PC-3 (cell line): Measurements from ENCODE around the gene RPS6KA2. TPM values are rescaled to one million over a fixed set of nuclear protein-coding genes. Genes with fewer than 3 reads are reported as not detected.

ENCODE experiments used
- ATAC-seq: fragments of 200-7000 bp; cut with Tn5 transposase; 2 replicates; pipeline ENCODE4 v1.9.1; 2020; ENCODE audit warnings: mild to moderate bottlenecking, moderate library complexity
- BruUV-seq: library from RNA; stranded (reverse); fragments of 400-500 nt; replicated peaks from 2 replicates; lab custom pipeline; 2021; lab: Mats Ljungman, UMichigan
- CTCF ChIA-PET: fragments of 300-600 bp; sonication (Branson Sonifier 250); formaldehyde crosslinking; loops from one replicate; lab custom pipeline; 2022; ENCODE audit warnings: antibody characterized with exemption; lab: Charles Lee
- POLR2A ChIA-PET: fragments of 300-600 bp; sonication (Branson Sonifier 250); formaldehyde crosslinking; loops from one replicate; lab custom pipeline; 2022; ENCODE audit warnings: antibody characterized with exemption; ENCODE audit not compliant: unreplicated experiment; lab: Charles Lee
- DNase-seq: peaks from one replicate; pipeline ENCODE4 v3.0.0-alpha.2; 2015
- H2AFZ ChIP-seq: fragments of 300-600 bp; sonication (generic); 2 replicates; pipeline ENCODE4 v1.6.0; 2016; ENCODE audit warnings: antibody characterized with exemption, low read length
- H3F3A ChIP-seq: fragments of 300-600 bp; sonication (generic); one replicate; pipeline ENCODE4 v1.6.0; 2017; ENCODE audit warnings: antibody characterized with exemption, low read length, control low read depth, mild to moderate bottlenecking; ENCODE audit not compliant: unreplicated experiment
- H3K27ac ChIP-seq: fragments of 300-600 bp; sonication (generic); 2 replicates; pipeline ENCODE4 v1.5.1; 2016; ENCODE audit warnings: mild to moderate bottlenecking, low read length
- H3K27me3 ChIP-seq: fragments of 300-600 bp; sonication (generic); 2 replicates; pipeline ENCODE4 v1.6.1; 2016; ENCODE audit warnings: low read length, mixed read lengths
- H3K36me3 ChIP-seq: fragments of 300-600 bp; sonication (generic); 2 replicates; pipeline ENCODE4 v1.6.1; 2016; ENCODE audit warnings: low read depth, mixed run types, low read length, mixed read lengths
- H3K4me1 ChIP-seq: fragments of 300-600 bp; sonication (generic); 2 replicates; pipeline ENCODE4 v1.5.1; 2016; ENCODE audit warnings: low read length; ENCODE audit not compliant: insufficient read depth
- H3K4me2 ChIP-seq: fragments of 300-600 bp; sonication (generic); 2 replicates; pipeline ENCODE4 v1.6.0; 2016; ENCODE audit warnings: low read length
- H3K4me3 ChIP-seq: fragments of 300-600 bp; sonication (generic); 2 replicates; pipeline ENCODE4 v1.5.1; 2016; ENCODE audit warnings: mild to moderate bottlenecking, low read length, mixed read lengths
- H3K79me2 ChIP-seq: fragments of 300-600 bp; sonication (generic); 2 replicates; pipeline ENCODE4 v1.6.1; 2017; ENCODE audit warnings: low read length, mixed read lengths
- H3K9ac ChIP-seq: fragments of 300-600 bp; sonication (generic); 2 replicates; pipeline ENCODE4 v1.6.0; 2016; ENCODE audit warnings: mild to moderate bottlenecking, low read length
- H3K9me2 ChIP-seq: fragments of 300-600 bp; sonication (generic); replicated peaks from 2 replicates; pipeline ENCODE4 v1.6.1; 2016; ENCODE audit warnings: mixed run types, low read length, mixed read lengths
- H3K9me3 ChIP-seq: fragments of 300-600 bp; sonication (generic); 2 replicates; pipeline ENCODE4 v1.6.1; 2016; ENCODE audit warnings: low read length, mixed read lengths
- H4K20me1 ChIP-seq: fragments of 300-600 bp; sonication (generic); 2 replicates; pipeline ENCODE4 v1.6.1; 2016; ENCODE audit warnings: low read length, mixed read lengths
- EZH2 ChIP-seq: fragments of 300-600 bp; sonication (generic); IDR thresholded peaks from one replicate; pipeline ENCODE4 v1.6.1; 2017; ENCODE audit warnings: antibody characterized with exemption, mild to moderate bottlenecking, low read length; ENCODE audit not compliant: unreplicated experiment
- EZH2phosphoT487 ChIP-seq: fragments of 300-600 bp; sonication (generic); IDR thresholded peaks from 2 replicates; pipeline ENCODE4 v1.6.1; 2018; ENCODE audit warnings: mild to moderate bottlenecking, antibody characterized with exemption, low read length, borderline replicate concordance
- intact Hi-C: fragments of 100-400 bp; cut with micrococcal nuclease; formaldehyde crosslinking; loops from 2 replicates; pipeline ENCODE4 v1.9.0; 2023
- total RNA-seq: library from RNA; depleted of rRNA; stranded (reverse); fragments of >200 nt; gene quantifications from 2 replicates; pipeline ENCODE4 v1.2.3, GENCODE V29; 2014
- TF ChIP-seq, protein P1 (sequence below): fragments of 300-600 bp; sonication (generic); conservative IDR thresholded peaks from 2 replicates; pipeline ENCODE4 v1.5.1; 2017; ENCODE audit warnings: antibody characterized with exemption, low read depth, mild to moderate bottlenecking, low read length

RPS6KA2 gene
- total RNA-seq, 1 experiment from 2014 or later, result 5.1 TPM

GRCh38 chr6:166614171-166614583 lies 12.9 kb downstream of the RPS6KA2 start:
- ATAC-seq (no peak), DNase-seq (no peak)
- no peaks in the 10 kb centered on the region for H3K9me3 ChIP-seq
- H3K79me2 ChIP-seq, result no peaks in the 10 kb centered on the region
- no peak overlapping the region for H2AFZ ChIP-seq
- POLR2A ChIA-PET, result no interaction called here
- no peak overlapping the region for H3K4me2 ChIP-seq
- no TSS peak for BruUV-seq
- no peaks in the 10 kb centered on the region for H3K9me2 ChIP-seq
- intact Hi-C loops, result no loop called here
- no peaks in the 10 kb centered on the region for H3K36me3 ChIP-seq
- H3K9ac ChIP-seq, result no peak overlapping the region
- H3K27me3 ChIP-seq, result no peaks in the 10 kb centered on the region
- TF ChIP-seq, protein P1, sequence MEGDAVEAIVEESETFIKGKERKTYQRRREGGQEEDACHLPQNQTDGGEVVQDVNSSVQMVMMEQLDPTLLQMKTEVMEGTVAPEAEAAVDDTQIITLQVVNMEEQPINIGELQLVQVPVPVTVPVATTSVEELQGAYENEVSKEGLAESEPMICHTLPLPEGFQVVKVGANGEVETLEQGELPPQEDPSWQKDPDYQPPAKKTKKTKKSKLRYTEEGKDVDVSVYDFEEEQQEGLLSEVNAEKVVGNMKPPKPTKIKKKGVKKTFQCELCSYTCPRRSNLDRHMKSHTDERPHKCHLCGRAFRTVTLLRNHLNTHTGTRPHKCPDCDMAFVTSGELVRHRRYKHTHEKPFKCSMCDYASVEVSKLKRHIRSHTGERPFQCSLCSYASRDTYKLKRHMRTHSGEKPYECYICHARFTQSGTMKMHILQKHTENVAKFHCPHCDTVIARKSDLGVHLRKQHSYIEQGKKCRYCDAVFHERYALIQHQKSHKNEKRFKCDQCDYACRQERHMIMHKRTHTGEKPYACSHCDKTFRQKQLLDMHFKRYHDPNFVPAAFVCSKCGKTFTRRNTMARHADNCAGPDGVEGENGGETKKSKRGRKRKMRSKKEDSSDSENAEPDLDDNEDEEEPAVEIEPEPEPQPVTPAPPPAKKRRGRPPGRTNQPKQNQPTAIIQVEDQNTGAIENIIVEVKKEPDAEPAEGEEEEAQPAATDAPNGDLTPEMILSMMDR, result no peak
- TF ChIP-seq EZH2, result no peak
- TF ChIP-seq EZH2phosphoT487, result no peak
- no peak overlapping the region for H3K27ac ChIP-seq
- H4K20me1 ChIP-seq, result no peaks in the 10 kb centered on the region
- H3K4me1 ChIP-seq, result peaks cover 2% of the 10 kb centered on the region
- CTCF ChIA-PET, result no interaction called here
- H3F3A ChIP-seq, result no peaks in the 10 kb centered on the region
- H3K4me3 ChIP-seq, result no peak overlapping the region

GRCh38 chr6:166613027-166613426 lies 14.0 kb downstream of the RPS6KA2 start:
- Histone ChIP-seq H3K9me3 (no peaks in the 10 kb centered on the region), H3F3A (no peaks in the 10 kb centered on the region), H3K4me3 (no peak overlapping the region), H3K36me3 (no peaks in the 10 kb centered on the region), H4K20me1 (no peaks in the 10 kb centered on the region), H3K27ac (no peak overlapping the region), H3K79me2 (no peaks in the 10 kb centered on the region), H2AFZ (no peak overlapping the region), H3K4me2 (no peak overlapping the region), H3K9ac (no peak overlapping the region), H3K4me1 (no peaks in the 10 kb centered on the region; the same call in 1 of the 2 replicates), H3K27me3 (no peaks in the 10 kb centered on the region), H3K9me2 (no peaks in the 10 kb centered on the region)
- ATAC-seq (no peak), DNase-seq (no peak)
- ChIA-PET CTCF (no interaction called here), POLR2A (no interaction called here)
- TF ChIP-seq, protein P1, result no peak
- TF ChIP-seq EZH2, result no peak
- TF ChIP-seq EZH2phosphoT487, result no peak
- intact Hi-C loops, result no loop called here
- no TSS peak for BruUV-seq

DNA sequence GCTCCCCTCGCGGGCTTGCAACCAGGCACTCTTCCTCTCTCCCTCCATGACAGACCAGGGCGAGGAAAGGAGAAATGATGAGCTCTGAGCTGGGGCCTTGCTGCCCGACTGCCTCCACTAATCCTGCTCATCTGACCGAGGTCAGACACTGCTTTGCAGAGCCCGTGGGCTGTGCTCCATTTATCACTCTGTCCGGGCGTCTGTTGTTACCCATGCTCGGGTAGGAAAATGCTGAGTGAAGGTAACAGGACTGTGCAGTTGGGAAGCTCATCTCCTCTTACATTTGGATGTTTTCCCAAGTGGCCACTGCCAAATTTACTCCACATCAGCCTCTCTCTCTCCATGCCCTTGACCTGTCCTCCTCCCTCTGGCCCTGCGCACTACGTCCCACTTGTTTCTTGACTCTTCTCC lies 14.6 kb downstream of the RPS6KA2 start:
- no peaks in the 10 kb centered on the region; the same call in 1 of the 2 replicates for H3K4me1 ChIP-seq
- no peak overlapping the region for H3K4me3 ChIP-seq
- no peak overlapping the region for H3K27ac ChIP-seq
- H2AFZ ChIP-seq, result no peak overlapping the region
- BruUV-seq, result no TSS peak
- TF ChIP-seq EZH2phosphoT487 (no peak), EZH2 (no peak)
- TF ChIP-seq, protein P1, result no peak
- ATAC-seq, result no peak
- no peaks in the 10 kb centered on the region for H3K36me3 ChIP-seq
- H3K4me2 ChIP-seq, result no peak overlapping the region
- H3K9me3 ChIP-seq, result no peaks in the 10 kb centered on the region
- intact Hi-C loops, result no loop called here
- H3K27me3 ChIP-seq, result no peaks in the 10 kb centered on the region
- no peaks in the 10 kb centered on the region for H3F3A ChIP-seq
- no peak overlapping the region for H3K9ac ChIP-seq
- no peaks in the 10 kb centered on the region for H4K20me1 ChIP-seq
- no peaks in the 10 kb centered on the region for H3K79me2 ChIP-seq
- no peaks in the 10 kb centered on the region for H3K9me2 ChIP-seq
- DNase-seq, result no peak
- CTCF ChIA-PET, result no interaction called here
- POLR2A ChIA-PET, result no interaction called here
